ENCODE data around the gene NRXN3. TPM values are rescaled to one million over a fixed set of nuclear protein-coding genes. Genes with fewer than 3 reads are reported as not detected.

Gene NRXN3
- total RNA-seq, 1 experiment from 2014 or later: not detected

GRCh38 chr14:79363291-79363690 is 1193.1 kb downstream of the NRXN3 start:
- CTCF ChIA-PET: interaction anchor here (0.7 kb wide), 1 partner anchor 55 kb away, joined by 3 read pairs; no protein-coding TSS in a partner anchor

GRCh38 chr14:79369359-79370332 is 1199.5 kb downstream of the NRXN3 start:
- Mint-ChIP-seq H3K9me3 (ENCODE audit: low read depth, unreplicated experiment) (peaks cover 5% of the 10 kb centered on the region), H3K4me1 (ENCODE audit: low read depth, unreplicated experiment) (no peaks in the 10 kb centered on the region), H3K4me3 (ENCODE audit: low read depth, unreplicated experiment) (no peak overlapping the region), H3K27ac (ENCODE audit: unreplicated experiment) (no peak overlapping the region), H3K36me3 (ENCODE audit: insufficient read depth, unreplicated experiment) (no peaks in the 10 kb centered on the region), H3K27me3 (ENCODE audit: unreplicated experiment) (no peaks in the 10 kb centered on the region)
- TF ChIP-seq, protein P1, sequence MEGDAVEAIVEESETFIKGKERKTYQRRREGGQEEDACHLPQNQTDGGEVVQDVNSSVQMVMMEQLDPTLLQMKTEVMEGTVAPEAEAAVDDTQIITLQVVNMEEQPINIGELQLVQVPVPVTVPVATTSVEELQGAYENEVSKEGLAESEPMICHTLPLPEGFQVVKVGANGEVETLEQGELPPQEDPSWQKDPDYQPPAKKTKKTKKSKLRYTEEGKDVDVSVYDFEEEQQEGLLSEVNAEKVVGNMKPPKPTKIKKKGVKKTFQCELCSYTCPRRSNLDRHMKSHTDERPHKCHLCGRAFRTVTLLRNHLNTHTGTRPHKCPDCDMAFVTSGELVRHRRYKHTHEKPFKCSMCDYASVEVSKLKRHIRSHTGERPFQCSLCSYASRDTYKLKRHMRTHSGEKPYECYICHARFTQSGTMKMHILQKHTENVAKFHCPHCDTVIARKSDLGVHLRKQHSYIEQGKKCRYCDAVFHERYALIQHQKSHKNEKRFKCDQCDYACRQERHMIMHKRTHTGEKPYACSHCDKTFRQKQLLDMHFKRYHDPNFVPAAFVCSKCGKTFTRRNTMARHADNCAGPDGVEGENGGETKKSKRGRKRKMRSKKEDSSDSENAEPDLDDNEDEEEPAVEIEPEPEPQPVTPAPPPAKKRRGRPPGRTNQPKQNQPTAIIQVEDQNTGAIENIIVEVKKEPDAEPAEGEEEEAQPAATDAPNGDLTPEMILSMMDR (IDR thresholded peaks at IDR 0.05; ENCODE audit: unreplicated experiment): no peak
- CTCF ChIA-PET: no interaction called here
- BruUV-seq (replicated peaks): no TSS peak
- no peak for DNase-seq
- intact Hi-C loops (cut with micrococcal nuclease; ENCODE audit: unreplicated experiment): no loop called here

More at GRCh38 chr14:79363291-79363690, 1193.1 kb downstream of the NRXN3 start:
- Mint-ChIP-seq H3K27me3 (ENCODE audit: unreplicated experiment) (no peaks in the 10 kb centered on the region), H3K4me3 (ENCODE audit: low read depth, unreplicated experiment) (no peak overlapping the region), H3K36me3 (ENCODE audit: insufficient read depth, unreplicated experiment) (no peaks in the 10 kb centered on the region), H3K4me1 (ENCODE audit: low read depth, unreplicated experiment) (no peaks in the 10 kb centered on the region), H3K27ac (ENCODE audit: unreplicated experiment) (no peak overlapping the region), H3K9me3 (ENCODE audit: low read depth, unreplicated experiment) (peaks cover 11% of the 10 kb centered on the region)
- TF ChIP-seq, protein P1 (IDR thresholded peaks at IDR 0.05; ENCODE audit: unreplicated experiment): no peak
- intact Hi-C loops (cut with micrococcal nuclease; ENCODE audit: unreplicated experiment): no loop called here
- no TSS peak for BruUV-seq (replicated peaks)
- no peak for DNase-seq

DNA sequence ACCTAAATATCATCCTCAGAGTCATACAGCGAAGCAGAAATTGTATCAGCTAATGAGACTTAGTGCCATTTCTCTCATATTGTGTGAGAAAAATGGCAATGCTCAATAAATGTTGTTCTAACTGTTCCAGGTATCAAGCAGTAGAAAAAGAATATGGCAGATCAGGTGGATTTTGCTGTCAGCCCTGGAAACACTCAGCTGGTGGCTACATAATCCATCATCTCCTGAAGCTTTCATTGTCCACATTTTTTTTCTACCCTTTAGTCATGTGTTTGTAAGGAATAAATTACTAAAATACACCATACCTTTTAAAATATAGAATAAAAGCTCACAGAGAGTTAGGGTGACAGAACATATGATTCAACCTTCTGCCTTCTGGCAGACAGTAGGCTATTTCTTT is 1200.8 kb downstream of the NRXN3 start:
- no peaks in the 10 kb centered on the region for H3K4me1 Mint-ChIP-seq (ENCODE audit: low read depth, unreplicated experiment)
- TF ChIP-seq, protein P1 (IDR thresholded peaks at IDR 0.05; ENCODE audit: unreplicated experiment): no peak
- no peak overlapping the region for H3K4me3 Mint-ChIP-seq (ENCODE audit: low read depth, unreplicated experiment)
- peaks cover 5% of the 10 kb centered on the region for H3K9me3 Mint-ChIP-seq (ENCODE audit: low read depth, unreplicated experiment)
- no peak overlapping the region for H3K27ac Mint-ChIP-seq (ENCODE audit: unreplicated experiment)
- no peak for DNase-seq
- intact Hi-C loops (cut with micrococcal nuclease; ENCODE audit: unreplicated experiment): no loop called here
- no peaks in the 10 kb centered on the region for H3K36me3 Mint-ChIP-seq (ENCODE audit: insufficient read depth, unreplicated experiment)
- no TSS peak for BruUV-seq (replicated peaks)
- CTCF ChIA-PET: no interaction called here
- H3K27me3 Mint-ChIP-seq (ENCODE audit: unreplicated experiment): no peaks in the 10 kb centered on the region

GRCh38 chr14:79373451-79373850 is 1203.3 kb downstream of the NRXN3 start:
- no peaks in the 10 kb centered on the region for H3K4me1 Mint-ChIP-seq (ENCODE audit: low read depth, unreplicated experiment)
- H3K36me3 Mint-ChIP-seq (ENCODE audit: insufficient read depth, unreplicated experiment): no peaks in the 10 kb centered on the region
- H3K9me3 Mint-ChIP-seq (ENCODE audit: low read depth, unreplicated experiment): peaks cover 3% of the 10 kb centered on the region
- no peak for DNase-seq
- H3K27me3 Mint-ChIP-seq (ENCODE audit: unreplicated experiment): no peaks in the 10 kb centered on the region
- TF ChIP-seq, protein P1 (IDR thresholded peaks at IDR 0.05; ENCODE audit: unreplicated experiment): no peak
- CTCF ChIA-PET: no interaction called here
- H3K27ac Mint-ChIP-seq (ENCODE audit: unreplicated experiment): no peak overlapping the region
- intact Hi-C loops (cut with micrococcal nuclease; ENCODE audit: unreplicated experiment): no loop called here
- no TSS peak for BruUV-seq (replicated peaks)
- no peak overlapping the region for H3K4me3 Mint-ChIP-seq (ENCODE audit: low read depth, unreplicated experiment)
